SK-N-SH treated with all-trans-retinoic acid at 6 μM for 48 hours (cell line): ENCODE data around the gene CTBP2.

Experiments
- ATAC-seq: fragments of 200-7000 bp; cut with Tn5 transposase; 3 replicates; pipeline ENCODE4 v1.9.1; 2020; ENCODE audit warnings: mild to moderate bottlenecking, moderate library complexity
- ARNTL ChIP-seq: fragments of 450-650 bp; formaldehyde crosslinking; IDR thresholded peaks from 2 replicates; pipeline ENCODE4 v1.5.0; 2020; ENCODE audit warnings: low read depth, mild to moderate bottlenecking, moderate library complexity, borderline replicate concordance
- BACH2 ChIP-seq: fragments of 250-450 bp; sonication (Bioruptor Pico); IDR thresholded peaks from 2 replicates; pipeline ENCODE4 v1.9.0; 2021; ENCODE audit warnings: mild to moderate bottlenecking, borderline replicate concordance
- CSDC2 ChIP-seq: fragments of 250-450 bp; sonication (Bioruptor Pico); IDR thresholded peaks from 2 replicates; pipeline ENCODE4 v1.5.0; 2020; ENCODE audit warnings: mild to moderate bottlenecking, moderate library complexity
- ESRRG ChIP-seq: fragments of 250-450 bp; sonication (Bioruptor Pico); IDR thresholded peaks from 2 replicates; pipeline ENCODE4 v1.6.1; 2021; ENCODE audit warnings: mild to moderate bottlenecking
- GLIS3 ChIP-seq: fragments of 250-450 bp; sonication (Bioruptor Pico); IDR thresholded peaks from 2 replicates; pipeline ENCODE4 v1.5.0; 2020; ENCODE audit warnings: mild to moderate bottlenecking, moderate library complexity
- ISL1 ChIP-seq: fragments of 250-450 bp; sonication (Bioruptor Pico); IDR thresholded peaks from 2 replicates; pipeline ENCODE4 v2.1.2; 2022; ENCODE audit warnings: mild to moderate bottlenecking, moderate library complexity
- PPARA ChIP-seq: fragments of 250-450 bp; sonication (Bioruptor Pico); IDR thresholded peaks from 2 replicates; pipeline ENCODE4 v1.5.0; 2020; ENCODE audit warnings: mild to moderate bottlenecking, borderline replicate concordance
- RARB ChIP-seq: fragments of 250-450 bp; sonication (Bioruptor Pico); IDR thresholded peaks from 2 replicates; pipeline ENCODE4 v1.8.0; 2021; ENCODE audit warnings: mild to moderate bottlenecking, moderate library complexity
- TOX ChIP-seq: fragments of 250-450 bp; sonication (Bioruptor Pico); IDR thresholded peaks from 2 replicates; pipeline ENCODE4 v1.8.0; 2021; ENCODE audit warnings: mild to moderate bottlenecking, moderate library complexity, borderline replicate concordance
- ZC3H10 ChIP-seq: fragments of 250-450 bp; sonication (Bioruptor Pico); IDR thresholded peaks from 2 replicates; pipeline ENCODE4 v1.5.1; 2021; ENCODE audit warnings: mild to moderate bottlenecking, moderate library complexity
- ZFP3 ChIP-seq: fragments of 250-450 bp; sonication (Bioruptor Pico); IDR thresholded peaks from 2 replicates; pipeline ENCODE4 v1.5.0; 2020; ENCODE audit warnings: mild to moderate bottlenecking, moderate library complexity
- ZFP30 ChIP-seq: fragments of 450-650 bp; formaldehyde crosslinking; IDR thresholded peaks from 2 replicates; pipeline ENCODE4 v1.5.0; 2022; ENCODE audit warnings: mild to moderate bottlenecking, moderate library complexity
- ZNF70 ChIP-seq: fragments of 450-650 bp; formaldehyde crosslinking; IDR thresholded peaks from 2 replicates; pipeline ENCODE4 v1.5.0; 2020; ENCODE audit warnings: mild to moderate bottlenecking, moderate library complexity
- ZNF8 ChIP-seq: fragments of 450-650 bp; formaldehyde crosslinking; IDR thresholded peaks from 2 replicates; pipeline ENCODE4 v1.5.0; 2020; ENCODE audit warnings: mild to moderate bottlenecking, moderate library complexity
- TF ChIP-seq, protein P1 (sequence below): fragments of 250-450 bp; sonication (Bioruptor Pico); IDR thresholded peaks from 2 replicates; pipeline ENCODE4 v1.5.1; 2020; ENCODE audit warnings: low read depth, mild to moderate bottlenecking, moderate library complexity
- TF ChIP-seq, protein P2 (sequence below): fragments of 250-450 bp; sonication (Bioruptor Pico); IDR thresholded peaks from 2 replicates; pipeline ENCODE4 v1.5.1; 2021; ENCODE audit warnings: mild to moderate bottlenecking, moderate library complexity
- TF ChIP-seq, protein P3 (sequence below): fragments of 250-450 bp; sonication (Bioruptor Pico); IDR thresholded peaks from 2 replicates; pipeline ENCODE4 v1.8.0; 2020; ENCODE audit warnings: mild to moderate bottlenecking, moderate library complexity, borderline replicate concordance
- TF ChIP-seq, protein P4 (sequence below): fragments of 250-450 bp; sonication (Bioruptor Pico); IDR thresholded peaks from 2 replicates; pipeline ENCODE4 v1.5.0; 2020; ENCODE audit warnings: mild to moderate bottlenecking, moderate library complexity
- TF ChIP-seq, protein P5 (sequence below): fragments of 250-450 bp; sonication (Bioruptor Pico); IDR thresholded peaks from 2 replicates; pipeline ENCODE4 v1.8.0; 2021; ENCODE audit warnings: low read depth, mild to moderate bottlenecking, moderate library complexity, borderline replicate concordance

The CTBP2 gene

DNA sequence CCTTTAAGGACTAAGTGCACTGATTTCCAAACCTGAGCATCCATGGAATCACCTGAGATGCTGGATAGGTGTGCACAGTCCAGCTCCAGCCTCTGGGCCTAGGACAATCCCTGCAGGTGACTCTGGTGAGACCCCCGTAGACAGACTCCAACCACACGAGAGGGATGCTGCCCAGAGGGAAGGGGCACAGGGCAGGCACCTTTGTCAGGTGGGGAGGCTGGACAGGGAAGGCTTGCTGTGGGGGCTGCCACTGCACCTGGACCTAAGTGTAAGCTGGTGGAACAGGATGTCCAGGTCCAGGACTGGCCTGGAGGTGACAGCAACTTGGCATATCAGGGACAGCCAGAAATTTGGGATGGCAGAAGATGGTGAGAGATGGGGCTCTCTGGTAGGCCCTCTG is 45.1 kb upstream of the CTBP2 start:
- TF ChIP-seq, protein P1, sequence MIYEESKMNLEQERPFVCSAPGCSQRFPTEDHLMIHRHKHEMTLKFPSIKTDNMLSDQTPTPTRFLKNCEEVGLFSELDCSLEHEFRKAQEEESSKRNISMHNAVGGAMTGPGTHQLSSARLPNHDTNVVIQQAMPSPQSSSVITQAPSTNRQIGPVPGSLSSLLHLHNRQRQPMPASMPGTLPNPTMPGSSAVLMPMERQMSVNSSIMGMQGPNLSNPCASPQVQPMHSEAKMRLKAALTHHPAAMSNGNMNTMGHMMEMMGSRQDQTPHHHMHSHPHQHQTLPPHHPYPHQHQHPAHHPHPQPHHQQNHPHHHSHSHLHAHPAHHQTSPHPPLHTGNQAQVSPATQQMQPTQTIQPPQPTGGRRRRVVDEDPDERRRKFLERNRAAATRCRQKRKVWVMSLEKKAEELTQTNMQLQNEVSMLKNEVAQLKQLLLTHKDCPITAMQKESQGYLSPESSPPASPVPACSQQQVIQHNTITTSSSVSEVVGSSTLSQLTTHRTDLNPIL = no peak
- TF ChIP-seq ZNF70 (CRISPR knock-in tag) (no peak), ZNF8 (CRISPR knock-in tag) (no peak), ZFP3 (CRISPR knock-in tag) (no peak), ZC3H10 (CRISPR knock-in tag) (no peak), ESRRG (CRISPR knock-in tag) (no peak), ISL1 (CRISPR knock-in tag) (no peak), BACH2 (no peak)
- TF ChIP-seq, protein P2, sequence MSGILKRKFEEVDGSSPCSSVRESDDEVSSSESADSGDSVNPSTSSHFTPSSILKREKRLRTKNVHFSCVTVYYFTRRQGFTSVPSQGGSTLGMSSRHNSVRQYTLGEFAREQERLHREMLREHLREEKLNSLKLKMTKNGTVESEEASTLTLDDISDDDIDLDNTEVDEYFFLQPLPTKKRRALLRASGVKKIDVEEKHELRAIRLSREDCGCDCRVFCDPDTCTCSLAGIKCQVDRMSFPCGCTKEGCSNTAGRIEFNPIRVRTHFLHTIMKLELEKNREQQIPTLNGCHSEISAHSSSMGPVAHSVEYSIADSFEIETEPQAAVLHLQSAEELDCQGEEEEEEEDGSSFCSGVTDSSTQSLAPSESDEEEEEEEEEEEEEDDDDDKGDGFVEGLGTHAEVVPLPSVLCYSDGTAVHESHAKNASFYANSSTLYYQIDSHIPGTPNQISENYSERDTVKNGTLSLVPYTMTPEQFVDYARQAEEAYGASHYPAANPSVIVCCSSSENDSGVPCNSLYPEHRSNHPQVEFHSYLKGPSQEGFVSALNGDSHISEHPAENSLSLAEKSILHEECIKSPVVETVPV (CRISPR knock-in tag) = no peak
- no peak for ATAC-seq

DNA sequence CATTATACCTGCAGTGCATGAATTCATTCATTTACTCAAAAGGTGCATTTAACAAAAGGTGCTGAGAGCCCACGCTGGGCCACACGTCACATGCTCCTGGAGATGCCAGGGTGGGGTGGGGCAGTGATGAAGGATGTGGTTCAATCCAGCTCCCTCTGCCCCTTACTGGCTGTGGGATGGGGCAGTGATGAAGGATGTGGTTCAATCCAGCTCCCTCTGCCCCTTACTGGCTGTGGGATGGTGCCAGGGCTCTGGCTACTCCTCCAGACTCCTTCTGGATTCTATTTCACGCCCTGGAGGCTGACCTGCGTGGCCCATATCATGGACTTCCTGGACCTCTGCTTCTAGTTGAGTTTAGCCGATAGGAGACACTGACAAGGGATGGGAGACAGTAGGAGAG is 44.0 kb upstream of the CTBP2 start:
- no peak for ATAC-seq
- TF ChIP-seq ARNTL (CRISPR knock-in tag) = no peak
- TF ChIP-seq ZFP30 (CRISPR knock-in tag) = no peak
- TF ChIP-seq CSDC2 (CRISPR knock-in tag) = no peak
- TF ChIP-seq, protein P3, sequence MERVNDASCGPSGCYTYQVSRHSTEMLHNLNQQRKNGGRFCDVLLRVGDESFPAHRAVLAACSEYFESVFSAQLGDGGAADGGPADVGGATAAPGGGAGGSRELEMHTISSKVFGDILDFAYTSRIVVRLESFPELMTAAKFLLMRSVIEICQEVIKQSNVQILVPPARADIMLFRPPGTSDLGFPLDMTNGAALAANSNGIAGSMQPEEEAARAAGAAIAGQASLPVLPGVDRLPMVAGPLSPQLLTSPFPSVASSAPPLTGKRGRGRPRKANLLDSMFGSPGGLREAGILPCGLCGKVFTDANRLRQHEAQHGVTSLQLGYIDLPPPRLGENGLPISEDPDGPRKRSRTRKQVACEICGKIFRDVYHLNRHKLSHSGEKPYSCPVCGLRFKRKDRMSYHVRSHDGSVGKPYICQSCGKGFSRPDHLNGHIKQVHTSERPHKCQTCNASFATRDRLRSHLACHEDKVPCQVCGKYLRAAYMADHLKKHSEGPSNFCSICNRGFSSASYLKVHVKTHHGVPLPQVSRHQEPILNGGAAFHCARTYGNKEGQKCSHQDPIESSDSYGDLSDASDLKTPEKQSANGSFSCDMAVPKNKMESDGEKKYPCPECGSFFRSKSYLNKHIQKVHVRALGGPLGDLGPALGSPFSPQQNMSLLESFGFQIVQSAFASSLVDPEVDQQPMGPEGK = no peak
- no peak for TF ChIP-seq RARB
- no peak for TF ChIP-seq PPARA
- TF ChIP-seq ZC3H10 (CRISPR knock-in tag) = no peak
- TF ChIP-seq, protein P2 (CRISPR knock-in tag) = no peak
- TF ChIP-seq GLIS3 (CRISPR knock-in tag) = no peak
- TF ChIP-seq, protein P4, sequence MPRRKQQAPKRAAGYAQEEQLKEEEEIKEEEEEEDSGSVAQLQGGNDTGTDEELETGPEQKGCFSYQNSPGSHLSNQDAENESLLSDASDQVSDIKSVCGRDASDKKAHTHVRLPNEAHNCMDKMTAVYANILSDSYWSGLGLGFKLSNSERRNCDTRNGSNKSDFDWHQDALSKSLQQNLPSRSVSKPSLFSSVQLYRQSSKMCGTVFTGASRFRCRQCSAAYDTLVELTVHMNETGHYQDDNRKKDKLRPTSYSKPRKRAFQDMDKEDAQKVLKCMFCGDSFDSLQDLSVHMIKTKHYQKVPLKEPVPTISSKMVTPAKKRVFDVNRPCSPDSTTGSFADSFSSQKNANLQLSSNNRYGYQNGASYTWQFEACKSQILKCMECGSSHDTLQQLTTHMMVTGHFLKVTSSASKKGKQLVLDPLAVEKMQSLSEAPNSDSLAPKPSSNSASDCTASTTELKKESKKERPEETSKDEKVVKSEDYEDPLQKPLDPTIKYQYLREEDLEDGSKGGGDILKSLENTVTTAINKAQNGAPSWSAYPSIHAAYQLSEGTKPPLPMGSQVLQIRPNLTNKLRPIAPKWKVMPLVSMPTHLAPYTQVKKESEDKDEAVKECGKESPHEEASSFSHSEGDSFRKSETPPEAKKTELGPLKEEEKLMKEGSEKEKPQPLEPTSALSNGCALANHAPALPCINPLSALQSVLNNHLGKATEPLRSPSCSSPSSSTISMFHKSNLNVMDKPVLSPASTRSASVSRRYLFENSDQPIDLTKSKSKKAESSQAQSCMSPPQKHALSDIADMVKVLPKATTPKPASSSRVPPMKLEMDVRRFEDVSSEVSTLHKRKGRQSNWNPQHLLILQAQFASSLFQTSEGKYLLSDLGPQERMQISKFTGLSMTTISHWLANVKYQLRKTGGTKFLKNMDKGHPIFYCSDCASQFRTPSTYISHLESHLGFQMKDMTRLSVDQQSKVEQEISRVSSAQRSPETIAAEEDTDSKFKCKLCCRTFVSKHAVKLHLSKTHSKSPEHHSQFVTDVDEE (CRISPR knock-in tag) = no peak
- no peak for TF ChIP-seq TOX (CRISPR knock-in tag)
- TF ChIP-seq ZFP3 (CRISPR knock-in tag) = no peak
- no peak for TF ChIP-seq ZNF8 (CRISPR knock-in tag)

DNA sequence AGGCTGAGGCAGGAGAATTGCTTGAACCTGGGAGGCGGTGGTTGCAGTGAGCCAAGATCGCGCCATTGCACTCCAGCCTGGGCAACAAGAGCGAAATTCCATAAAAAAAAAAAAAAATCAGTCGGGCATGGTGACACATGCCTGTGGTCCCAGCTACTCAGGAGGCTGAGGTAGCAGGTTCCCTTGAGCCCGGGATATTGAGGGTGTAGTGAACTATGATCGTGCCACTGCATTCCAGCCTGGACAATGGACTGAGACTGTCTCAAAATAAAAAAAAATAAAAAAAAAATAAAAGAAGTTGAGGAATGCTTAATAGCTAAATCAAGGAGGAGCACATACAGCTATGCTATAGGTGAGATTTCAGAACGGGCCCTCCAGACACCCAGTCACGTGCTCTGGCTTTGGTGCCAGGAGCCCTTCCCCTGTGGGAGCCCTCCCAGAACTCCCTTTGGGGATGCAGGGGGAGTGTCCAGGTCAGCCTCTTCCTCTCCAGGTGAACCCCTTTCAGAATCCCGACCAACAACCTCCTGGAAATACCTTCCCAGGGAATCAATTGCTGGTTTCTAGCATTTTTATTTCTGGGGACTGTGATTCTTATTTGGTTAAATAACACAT is 42.9 kb upstream of the CTBP2 start:
- TF ChIP-seq, protein P3 = no peak
- no peak for TF ChIP-seq CSDC2 (CRISPR knock-in tag)
- TF ChIP-seq, protein P5, sequence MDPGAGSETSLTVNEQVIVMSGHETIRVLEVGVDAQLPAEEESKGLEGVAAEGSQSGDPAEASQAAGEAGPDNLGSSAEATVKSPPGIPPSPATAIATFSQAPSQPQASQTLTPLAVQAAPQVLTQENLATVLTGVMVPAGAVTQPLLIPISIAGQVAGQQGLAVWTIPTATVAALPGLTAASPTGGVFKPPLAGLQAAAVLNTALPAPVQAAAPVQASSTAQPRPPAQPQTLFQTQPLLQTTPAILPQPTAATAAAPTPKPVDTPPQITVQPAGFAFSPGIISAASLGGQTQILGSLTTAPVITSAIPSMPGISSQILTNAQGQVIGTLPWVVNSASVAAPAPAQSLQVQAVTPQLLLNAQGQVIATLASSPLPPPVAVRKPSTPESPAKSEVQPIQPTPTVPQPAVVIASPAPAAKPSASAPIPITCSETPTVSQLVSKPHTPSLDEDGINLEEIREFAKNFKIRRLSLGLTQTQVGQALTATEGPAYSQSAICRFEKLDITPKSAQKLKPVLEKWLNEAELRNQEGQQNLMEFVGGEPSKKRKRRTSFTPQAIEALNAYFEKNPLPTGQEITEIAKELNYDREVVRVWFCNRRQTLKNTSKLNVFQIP (CRISPR knock-in tag) = no peak
- TF ChIP-seq, all 23 proteins: peak for 0
- no peak for ATAC-seq
